ENCODE data around the gene ADCY6. TPM values are rescaled to one million over a fixed set of nuclear protein-coding genes. Genes with fewer than 3 reads are reported as not detected.
A peak's percentile ranks its signal among the peaks of the same experiment; 100 is the strongest.

The ADCY6 gene
- polyA plus RNA-seq (2013, experiment 1 of 4) = 68.4 TPM
- 84.1 TPM for polyA plus RNA-seq (2013, experiment 2 of 4)
- 51.6 TPM for polyA plus RNA-seq (2013, experiment 3 of 4)
- 65.0 TPM for polyA plus RNA-seq (2013, experiment 4 of 4)

- Histone ChIP-seq H3K27me3 (ENCODE audit: control insufficient read depth, insufficient read depth, low read length, poor library complexity, severe bottlenecking) (no peaks in the 10 kb centered on the region), H3K4me1 (ENCODE audit: control insufficient read depth, insufficient read depth, low read length) (peaks cover 27% of the 10 kb centered on the region), H3K36me3 (ENCODE audit: control insufficient read depth, insufficient read depth, low read length) (no peaks in the 10 kb centered on the region), H3K9me3 (ENCODE audit: control insufficient read depth, low read length) (no peaks in the 10 kb centered on the region), H3K27ac (ENCODE audit: insufficient read depth, low read depth, low read length, poor library complexity, severe bottlenecking) (peak within 1 kb of the TSS; percentile 69), H3K4me3 (ENCODE audit: insufficient read depth, low read depth, low read length) (peak within 1 kb of the TSS; percentile 96)
- WGBS, 2 experiments = 0% methylated on average over 86 of the region's 86 CpGs
These were observed at the start of gene ADCY6 for GRCh38 chr12:48788854-48789775. ADCY6 (minus strand) TSS chr12:48789089; CDS start chr12:48783434, 5,655 bp downstream.

DNA sequence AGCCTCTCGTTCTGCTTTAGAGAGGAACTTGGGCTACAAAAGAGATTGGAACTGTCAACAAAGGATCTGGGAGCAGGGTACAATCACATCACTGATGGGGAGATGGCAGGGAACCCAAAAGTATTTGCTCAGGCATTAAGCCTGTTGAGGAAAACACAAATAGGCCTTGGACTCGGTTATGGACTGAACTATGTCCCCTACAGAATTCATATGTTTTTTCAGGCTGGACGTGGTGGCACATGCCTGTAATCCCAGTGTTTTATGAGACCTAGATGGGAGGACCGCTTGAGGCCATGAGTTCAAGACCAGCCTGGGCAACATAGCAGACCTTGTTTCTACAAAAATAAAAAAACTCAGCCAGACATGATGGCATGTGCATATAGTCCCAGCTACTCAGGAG, 49.2 kb upstream of the ADCY6 start:
- H3K27me3 ChIP-seq (ENCODE audit: control insufficient read depth, insufficient read depth, low read length, poor library complexity, severe bottlenecking) = no peaks in the 10 kb centered on the region
- no peaks in the 10 kb centered on the region for H3K9me3 ChIP-seq (ENCODE audit: control insufficient read depth, low read length)
- 93 to 94% methylated on average over 4 of the region's 4 CpGs for WGBS, 2 experiments
- no peak overlapping the region for H3K27ac ChIP-seq (ENCODE audit: insufficient read depth, low read depth, low read length, poor library complexity, severe bottlenecking)
- no peaks in the 10 kb centered on the region for H3K4me1 ChIP-seq (ENCODE audit: control insufficient read depth, insufficient read depth, low read length)
- H3K4me3 ChIP-seq (ENCODE audit: insufficient read depth, low read depth, low read length) = no peak overlapping the region
- H3K36me3 ChIP-seq (ENCODE audit: control insufficient read depth, insufficient read depth, low read length) = peaks cover 63% of the 10 kb centered on the region

DNA sequence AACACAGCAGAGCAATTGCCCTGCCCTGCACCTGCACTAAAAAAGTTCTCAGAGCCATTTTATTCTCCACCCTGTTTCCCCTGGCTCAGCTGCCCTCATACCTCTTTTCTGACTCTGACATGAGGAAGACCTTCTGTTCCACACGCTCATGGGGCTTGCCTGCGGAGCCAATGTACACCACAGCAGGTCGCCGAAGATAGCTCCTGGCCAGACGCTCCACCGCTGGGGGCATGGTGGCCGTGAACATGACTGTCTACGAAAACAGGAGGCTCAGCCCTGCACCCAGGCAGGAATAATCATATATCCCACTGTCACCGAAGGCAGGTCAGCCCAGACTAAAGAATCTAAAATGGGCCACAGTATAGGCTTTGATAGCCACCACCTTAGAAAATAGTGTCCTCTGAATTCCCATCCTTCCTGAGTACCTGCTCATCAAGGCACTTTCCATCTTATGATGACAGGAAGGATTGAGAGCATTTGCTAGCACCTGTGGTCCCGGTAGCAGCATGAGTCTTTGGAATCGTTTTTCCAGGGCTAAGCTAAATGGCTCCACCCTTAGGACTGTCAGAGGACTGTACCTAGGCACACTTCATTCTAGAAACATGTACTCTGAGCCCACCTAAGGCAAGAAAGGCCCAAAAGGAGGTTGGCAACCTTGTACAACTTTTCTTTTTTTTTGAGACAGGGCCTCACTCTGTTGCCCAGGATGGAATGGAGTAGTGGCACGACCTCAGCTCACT, 43.6 kb upstream of the ADCY6 start:
- Histone ChIP-seq H3K4me3 (ENCODE audit: insufficient read depth, low read depth, low read length) (no peak overlapping the region), H3K9me3 (ENCODE audit: control insufficient read depth, low read length) (no peaks in the 10 kb centered on the region), H3K36me3 (ENCODE audit: control insufficient read depth, insufficient read depth, low read length) (peaks cover 76% of the 10 kb centered on the region), H3K27ac (ENCODE audit: insufficient read depth, low read depth, low read length, poor library complexity, severe bottlenecking) (no peak overlapping the region), H3K4me1 (ENCODE audit: control insufficient read depth, insufficient read depth, low read length) (no peaks in the 10 kb centered on the region), H3K27me3 (ENCODE audit: control insufficient read depth, insufficient read depth, low read length, poor library complexity, severe bottlenecking) (no peaks in the 10 kb centered on the region)
- WGBS, 2 experiments = 94 to 95% methylated on average over 12 of the region's 12 CpGs

DNA sequence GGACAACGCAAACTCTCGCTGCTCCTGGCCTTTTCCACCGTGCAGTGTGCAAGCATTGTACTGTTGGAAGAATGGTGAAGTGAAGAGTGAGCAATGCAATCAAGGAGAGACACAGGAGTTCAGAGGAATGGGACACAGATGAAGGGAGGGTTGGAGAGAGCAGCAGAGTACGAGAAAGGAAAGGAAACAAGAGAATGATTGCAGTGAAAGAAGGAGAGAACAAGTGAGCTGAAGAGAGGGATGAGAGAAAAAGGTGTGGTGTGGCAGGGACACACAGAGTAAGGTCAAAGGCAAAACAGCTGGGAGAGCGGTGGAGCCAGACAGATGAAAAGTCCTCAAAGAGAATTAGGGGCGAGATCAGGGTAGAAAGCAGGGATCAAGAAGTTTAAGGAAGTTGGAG, 42.4 kb upstream of the ADCY6 start:
- Histone ChIP-seq H3K4me1 (ENCODE audit: control insufficient read depth, insufficient read depth, low read length) (no peaks in the 10 kb centered on the region), H3K27ac (ENCODE audit: insufficient read depth, low read depth, low read length, poor library complexity, severe bottlenecking) (no peak overlapping the region), H3K4me3 (ENCODE audit: insufficient read depth, low read depth, low read length) (no peak overlapping the region), H3K27me3 (ENCODE audit: control insufficient read depth, insufficient read depth, low read length, poor library complexity, severe bottlenecking) (no peaks in the 10 kb centered on the region), H3K9me3 (ENCODE audit: control insufficient read depth, low read length) (no peaks in the 10 kb centered on the region), H3K36me3 (ENCODE audit: control insufficient read depth, insufficient read depth, low read length) (peaks cover 75% of the 10 kb centered on the region)
- 97% methylated on average over 6 of the region's 6 CpGs for WGBS, 2 experiments

GRCh38 chr12:48828841-48829575, 40.1 kb upstream of the ADCY6 start:
- no peak overlapping the region for H3K27ac ChIP-seq (ENCODE audit: insufficient read depth, low read depth, low read length, poor library complexity, severe bottlenecking)
- no peaks in the 10 kb centered on the region for H3K4me1 ChIP-seq (ENCODE audit: control insufficient read depth, insufficient read depth, low read length)
- peaks cover 69% of the 10 kb centered on the region for H3K36me3 ChIP-seq (ENCODE audit: control insufficient read depth, insufficient read depth, low read length)
- H3K4me3 ChIP-seq (ENCODE audit: insufficient read depth, low read depth, low read length) = no peak overlapping the region
- WGBS, 2 experiments = 95% methylated on average over 16 of the region's 16 CpGs
- no peaks in the 10 kb centered on the region for H3K9me3 ChIP-seq (ENCODE audit: control insufficient read depth, low read length)
- no peaks in the 10 kb centered on the region for H3K27me3 ChIP-seq (ENCODE audit: control insufficient read depth, insufficient read depth, low read length, poor library complexity, severe bottlenecking)

- Histone ChIP-seq H3K27ac (ENCODE audit: insufficient read depth, low read depth, low read length, poor library complexity, severe bottlenecking) (no peak overlapping the region), H3K27me3 (ENCODE audit: control insufficient read depth, insufficient read depth, low read length, poor library complexity, severe bottlenecking) (no peaks in the 10 kb centered on the region), H3K36me3 (ENCODE audit: control insufficient read depth, insufficient read depth, low read length) (peaks cover 63% of the 10 kb centered on the region), H3K4me3 (ENCODE audit: insufficient read depth, low read depth, low read length) (no peak overlapping the region), H3K9me3 (ENCODE audit: control insufficient read depth, low read length) (no peaks in the 10 kb centered on the region), H3K4me1 (ENCODE audit: control insufficient read depth, insufficient read depth, low read length) (no peaks in the 10 kb centered on the region)
- 88 to 95% methylated on average over 2 of the region's 2 CpGs for WGBS, 2 experiments
These were observed 39.4 kb upstream of the ADCY6 start for GRCh38 chr12:48828293-48828692.

DNA sequence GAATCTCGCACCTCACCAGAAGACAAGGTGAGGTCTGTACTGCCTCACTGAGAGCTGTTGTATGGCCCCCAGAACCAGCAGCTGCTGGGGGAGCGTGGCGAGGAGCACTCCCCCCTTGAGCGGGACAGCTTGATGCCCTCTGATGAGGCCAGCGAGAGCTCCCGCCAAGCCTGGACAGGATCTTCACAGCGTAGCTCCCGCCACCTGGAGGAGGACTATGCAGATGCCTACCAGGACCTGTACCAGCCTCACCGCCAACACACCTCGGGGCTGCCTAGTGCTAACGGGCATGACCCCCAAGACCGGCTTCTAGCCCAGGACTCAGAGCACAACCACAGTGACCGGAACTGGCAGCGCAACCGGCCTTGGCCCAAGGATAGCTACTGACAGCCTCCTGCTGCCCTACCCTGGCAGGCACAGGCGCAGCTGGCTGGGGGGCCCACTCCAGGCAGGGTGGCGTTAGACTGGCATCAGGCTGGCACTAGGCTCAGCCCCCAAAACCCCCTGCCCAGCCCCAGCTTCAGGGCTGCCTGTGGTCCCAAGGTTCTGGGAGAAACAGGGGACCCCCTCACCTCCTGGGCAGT, 38.7 kb upstream of the ADCY6 start:
- Histone ChIP-seq H3K4me1 (ENCODE audit: control insufficient read depth, insufficient read depth, low read length) (no peaks in the 10 kb centered on the region), H3K27me3 (ENCODE audit: control insufficient read depth, insufficient read depth, low read length, poor library complexity, severe bottlenecking) (no peaks in the 10 kb centered on the region), H3K4me3 (ENCODE audit: insufficient read depth, low read depth, low read length) (no peak overlapping the region), H3K9me3 (ENCODE audit: control insufficient read depth, low read length) (no peaks in the 10 kb centered on the region), H3K36me3 (ENCODE audit: control insufficient read depth, insufficient read depth, low read length) (peaks cover 56% of the 10 kb centered on the region), H3K27ac (ENCODE audit: insufficient read depth, low read depth, low read length, poor library complexity, severe bottlenecking) (no peak overlapping the region)
- WGBS, 2 experiments = 94 to 95% methylated on average over 17 of the region's 17 CpGs

DNA sequence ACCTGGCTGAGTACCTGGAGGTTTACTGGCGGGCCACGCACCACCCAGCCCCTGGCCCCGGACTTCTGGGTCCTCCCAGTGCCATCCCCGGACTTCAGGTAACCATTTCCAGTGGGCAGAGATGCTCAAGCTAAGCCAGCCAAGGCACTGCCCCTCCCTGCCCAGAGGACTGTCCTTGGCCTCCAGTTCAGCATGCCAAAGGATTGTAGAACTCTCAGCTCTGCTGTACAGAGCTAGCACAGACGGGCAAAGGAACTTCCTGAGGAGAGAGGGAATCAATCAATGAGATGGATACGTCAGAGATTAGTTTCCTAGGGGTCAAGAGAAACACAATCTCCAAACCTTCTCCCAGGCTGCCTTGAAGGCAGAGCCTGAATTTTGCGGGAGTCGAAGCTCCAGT, 38.1 kb upstream of the ADCY6 start:
- Histone ChIP-seq H3K27me3 (ENCODE audit: control insufficient read depth, insufficient read depth, low read length, poor library complexity, severe bottlenecking) (no peaks in the 10 kb centered on the region), H3K4me3 (ENCODE audit: insufficient read depth, low read depth, low read length) (no peak overlapping the region), H3K4me1 (ENCODE audit: control insufficient read depth, insufficient read depth, low read length) (no peaks in the 10 kb centered on the region), H3K36me3 (ENCODE audit: control insufficient read depth, insufficient read depth, low read length) (peaks cover 50% of the 10 kb centered on the region), H3K27ac (ENCODE audit: insufficient read depth, low read depth, low read length, poor library complexity, severe bottlenecking) (no peak overlapping the region), H3K9me3 (ENCODE audit: control insufficient read depth, low read length) (no peaks in the 10 kb centered on the region)
- WGBS, 2 experiments = 93 to 97% methylated on average over 8 of the region's 8 CpGs

GRCh38 chr12:48826209-48826855, 37.4 kb upstream of the ADCY6 start:
- no peak overlapping the region for H3K4me3 ChIP-seq (ENCODE audit: insufficient read depth, low read depth, low read length)
- peaks cover 44% of the 10 kb centered on the region for H3K36me3 ChIP-seq (ENCODE audit: control insufficient read depth, insufficient read depth, low read length)
- 90 to 93% methylated on average over 15 of the region's 15 CpGs for WGBS, 2 experiments
- H3K4me1 ChIP-seq (ENCODE audit: control insufficient read depth, insufficient read depth, low read length) = no peaks in the 10 kb centered on the region
- H3K9me3 ChIP-seq (ENCODE audit: control insufficient read depth, low read length) = no peaks in the 10 kb centered on the region
- no peaks in the 10 kb centered on the region for H3K27me3 ChIP-seq (ENCODE audit: control insufficient read depth, insufficient read depth, low read length, poor library complexity, severe bottlenecking)
- no peak overlapping the region for H3K27ac ChIP-seq (ENCODE audit: insufficient read depth, low read depth, low read length, poor library complexity, severe bottlenecking)
